NCI-H1694 (cell line): ENCODE data around the gene ISG15.

Source experiments
- DNase-seq: peaks from one replicate; lab custom pipeline; 2025; lab: John Stamatoyannopoulos, UW

Gene ISG15

DNA sequence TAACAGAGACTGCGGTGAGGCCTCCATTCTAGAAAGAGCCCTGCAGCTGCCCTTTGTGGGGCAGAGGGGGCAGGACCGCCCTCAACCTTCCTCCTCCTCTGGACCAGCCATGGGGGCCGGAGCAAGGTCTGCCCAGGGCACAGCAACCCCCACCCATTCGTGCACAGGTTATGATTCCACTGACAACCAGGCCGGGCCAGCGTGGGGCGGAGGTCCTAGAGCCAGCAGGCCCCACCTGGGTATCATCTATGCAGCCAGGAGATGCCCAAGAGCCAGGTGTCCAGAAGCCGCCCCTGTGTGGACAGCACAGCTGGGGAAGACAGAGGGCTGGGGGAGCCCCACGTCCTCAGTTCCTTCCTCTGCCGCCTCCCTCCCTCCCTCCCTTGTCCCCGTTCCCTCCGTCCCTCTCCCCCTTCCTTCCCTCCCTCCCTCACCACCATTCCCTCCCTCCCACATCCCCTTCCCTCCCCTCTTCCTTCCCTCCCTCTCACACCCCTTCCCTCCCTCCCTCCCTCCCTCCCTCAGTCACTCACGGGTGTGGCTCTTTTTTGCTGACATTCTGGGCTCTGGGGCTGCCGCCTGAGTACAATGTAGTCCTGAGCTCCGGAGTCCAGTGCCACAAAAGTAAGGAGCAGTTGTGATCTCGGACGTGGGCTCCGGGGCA, 48.5 kb downstream of the ISG15 start:
- no peak for DNase-seq

DNA sequence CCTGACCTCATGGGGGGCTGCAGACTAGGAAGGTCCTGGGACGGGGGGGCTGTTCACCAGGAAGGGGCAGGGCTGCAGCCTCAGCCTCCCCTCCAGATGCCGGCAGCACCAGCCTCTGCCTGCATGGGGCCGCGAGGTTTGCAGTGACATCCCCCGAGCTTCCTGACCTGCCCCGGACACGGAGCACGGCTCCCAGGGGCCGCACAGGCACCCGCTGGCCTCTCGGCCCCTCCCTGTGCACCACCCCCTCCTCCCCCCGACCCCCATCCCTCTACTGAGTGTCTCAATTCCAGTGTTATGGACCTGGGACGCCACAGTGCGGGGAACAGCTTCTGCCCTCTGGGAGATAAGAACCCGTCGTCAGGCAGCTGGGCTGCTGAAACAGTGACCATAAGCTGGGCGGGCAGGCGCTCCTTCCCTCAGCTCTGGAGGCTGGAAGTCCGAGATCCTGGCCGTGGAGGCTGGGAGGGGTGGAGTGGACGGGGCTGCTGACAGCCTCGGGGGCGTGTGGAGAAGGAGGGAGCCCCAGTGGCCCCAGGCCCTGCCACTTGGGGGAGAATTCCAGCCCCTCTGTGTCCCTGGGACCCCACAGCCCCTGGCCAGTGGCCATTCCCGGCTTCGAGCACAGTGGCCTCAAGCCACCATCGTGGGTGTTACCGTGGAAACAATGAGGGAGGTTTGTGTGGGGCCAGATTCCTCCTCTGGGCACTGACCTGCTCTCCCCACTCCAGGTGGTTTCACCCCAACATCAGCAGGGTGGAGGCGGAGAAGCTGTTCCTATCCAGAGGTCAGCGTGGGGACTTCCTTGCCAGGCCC, 49.3 kb downstream of the ISG15 start:
- DNase-seq, result no peak

GRCh38 chr1:1063261-1063944, 50.1 kb downstream of the ISG15 start:
- no peak for DNase-seq
